ENCODE data around the gene EEF1G. TPM values are rescaled to one million over a fixed set of nuclear protein-coding genes. Genes with fewer than 3 reads are reported as not detected.

The EEF1G gene
- total RNA-seq, 2 experiments from 2014 or later = 1,778 to 2,328 TPM

- peaks cover 37% of the 10 kb centered on the region for H3K4me1 ChIP-seq (ENCODE audit: insufficient read depth, low read length, poor library complexity, severe bottlenecking)
- H2AFZ ChIP-seq (ENCODE audit: low read length) = no peak overlapping the region
- H3K27ac ChIP-seq (ENCODE audit: low read depth, low read length, poor library complexity, severe bottlenecking) = peak overlapping the region; percentile 61
- no peaks in the 10 kb centered on the region for H3K9me3 ChIP-seq (ENCODE audit: low read length)
- no peaks in the 10 kb centered on the region for H4K20me1 ChIP-seq (ENCODE audit: insufficient read depth, low read length)
- peak overlapping the region; percentile 71 for H3K4me3 ChIP-seq (ENCODE audit: low read depth, low read length, poor library complexity, severe bottlenecking)
- no TSS peak for BruUV-seq (replicated peaks)
- CTCF ChIA-PET (ENCODE audit: unreplicated experiment) = interaction anchor here (1.0 to 1.1 kb wide), 2 partner anchors 10 to 19 kb away, joined by 3 to 4 read pairs; partner anchors contain the start of gene MTA2
- DNase-seq (ENCODE audit: low spot score) = no peak
- H3K36me3 ChIP-seq (ENCODE audit: insufficient read depth, low read length) = peaks cover 17% of the 10 kb centered on the region
- TF ChIP-seq, protein P1, sequence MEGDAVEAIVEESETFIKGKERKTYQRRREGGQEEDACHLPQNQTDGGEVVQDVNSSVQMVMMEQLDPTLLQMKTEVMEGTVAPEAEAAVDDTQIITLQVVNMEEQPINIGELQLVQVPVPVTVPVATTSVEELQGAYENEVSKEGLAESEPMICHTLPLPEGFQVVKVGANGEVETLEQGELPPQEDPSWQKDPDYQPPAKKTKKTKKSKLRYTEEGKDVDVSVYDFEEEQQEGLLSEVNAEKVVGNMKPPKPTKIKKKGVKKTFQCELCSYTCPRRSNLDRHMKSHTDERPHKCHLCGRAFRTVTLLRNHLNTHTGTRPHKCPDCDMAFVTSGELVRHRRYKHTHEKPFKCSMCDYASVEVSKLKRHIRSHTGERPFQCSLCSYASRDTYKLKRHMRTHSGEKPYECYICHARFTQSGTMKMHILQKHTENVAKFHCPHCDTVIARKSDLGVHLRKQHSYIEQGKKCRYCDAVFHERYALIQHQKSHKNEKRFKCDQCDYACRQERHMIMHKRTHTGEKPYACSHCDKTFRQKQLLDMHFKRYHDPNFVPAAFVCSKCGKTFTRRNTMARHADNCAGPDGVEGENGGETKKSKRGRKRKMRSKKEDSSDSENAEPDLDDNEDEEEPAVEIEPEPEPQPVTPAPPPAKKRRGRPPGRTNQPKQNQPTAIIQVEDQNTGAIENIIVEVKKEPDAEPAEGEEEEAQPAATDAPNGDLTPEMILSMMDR (conservative IDR thresholded peaks at IDR 0.05; ENCODE audit: low read length) = no peak
- no peak for TF ChIP-seq EZH2phosphoT487 (IDR thresholded peaks at IDR 0.05; ENCODE audit: borderline replicate concordance, low read depth, low read length)
- peak overlapping the region; percentile 86 for H3K4me2 ChIP-seq (ENCODE audit: low read length)
- intact Hi-C loops (cut with micrococcal nuclease; ENCODE audit: unreplicated experiment) = no loop called here
- H3K9me2 ChIP-seq (ENCODE audit: insufficient read depth, low read length) = no peaks in the 10 kb centered on the region
- POLR2A ChIA-PET = interaction anchor here (0.6 to 1.2 kb wide), 5 partner anchors 10 to 57 kb away, joined by 3 to 9 read pairs (median 5); partner anchors contain the start of genes B3GAT3 and MTA2
- H3K79me2 ChIP-seq (ENCODE audit: insufficient read depth, low read depth, low read length) = peaks cover 5% of the 10 kb centered on the region; the same call in 1 of the 2 replicates
These were observed 37.4 kb upstream of the EEF1G start for GRCh38 chr11:62610814-62611704.

DNA sequence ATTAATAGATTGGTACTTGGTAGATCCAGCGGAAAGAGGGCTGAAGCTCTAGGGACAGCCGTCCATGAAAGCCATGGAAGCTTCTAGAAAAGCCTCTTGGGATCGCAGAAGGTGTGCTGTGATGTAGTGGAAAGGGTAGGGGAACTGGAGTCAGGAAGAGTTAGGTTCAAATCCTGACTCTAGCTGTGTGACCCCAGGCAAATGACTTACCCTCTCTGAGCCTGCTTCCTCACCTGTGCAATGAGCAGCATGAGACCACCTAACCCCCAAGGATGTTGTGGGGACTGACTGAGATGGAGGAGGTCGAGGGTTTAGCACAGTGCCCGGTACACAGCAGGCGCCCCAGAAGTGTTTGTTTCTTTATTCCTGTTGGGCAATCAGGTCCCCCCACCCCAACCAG lies 36.7 kb upstream of the EEF1G start:
- intact Hi-C loops (cut with micrococcal nuclease; ENCODE audit: unreplicated experiment) = no loop called here
- Histone ChIP-seq H4K20me1 (ENCODE audit: insufficient read depth, low read length) (no peaks in the 10 kb centered on the region), H3K4me1 (ENCODE audit: insufficient read depth, low read length, poor library complexity, severe bottlenecking) (peaks cover 37% of the 10 kb centered on the region), H3K27ac (ENCODE audit: low read depth, low read length, poor library complexity, severe bottlenecking) (no peak overlapping the region), H3K9me2 (ENCODE audit: insufficient read depth, low read length) (no peaks in the 10 kb centered on the region), H2AFZ (ENCODE audit: low read length) (no peak overlapping the region), H3K9me3 (ENCODE audit: low read length) (no peaks in the 10 kb centered on the region), H3K4me2 (ENCODE audit: low read length) (peak overlapping the region; percentile 86; the same call in 1 of the 2 replicates), H3K79me2 (ENCODE audit: insufficient read depth, low read depth, low read length) (peaks cover 5% of the 10 kb centered on the region; the same call in 1 of the 2 replicates), H3K36me3 (ENCODE audit: insufficient read depth, low read length) (peaks cover 23% of the 10 kb centered on the region), H3K4me3 (ENCODE audit: low read depth, low read length, poor library complexity, severe bottlenecking) (no peak overlapping the region)
- no TSS peak for BruUV-seq (replicated peaks)
- ChIA-PET POLR2A (interaction anchor here (0.6 to 1.2 kb wide), 2 partner anchors 11 to 28 kb away, joined by 3 to 5 read pairs; partner anchors contain the start of gene B3GAT3), CTCF (ENCODE audit: unreplicated experiment) (interaction anchor here (1.0 kb wide), 1 partner anchor 9 kb away, joined by 4 read pairs; the partner anchor contains the start of gene MTA2)
- DNase-seq (ENCODE audit: low spot score) = no peak
- TF ChIP-seq EZH2phosphoT487 (IDR thresholded peaks at IDR 0.05; ENCODE audit: borderline replicate concordance, low read depth, low read length) = no peak
- TF ChIP-seq, protein P1 (conservative IDR thresholded peaks at IDR 0.05; ENCODE audit: low read length) = no peak

All from OCI-LY7 (cell line).